Neutrophil (primary cell): ENCODE data around the gene CCNI2.

Source experiments
- H3K27ac ChIP-seq: fragments of 200-600 bp; sonication (generic); 2 replicates; pipeline ENCODE4 v1.5.1; 2016; ENCODE audit warnings: mild to moderate bottlenecking, moderate library complexity
- H3K27me3 ChIP-seq: fragments of 200-600 bp; sonication (generic); 2 replicates; pipeline ENCODE4 v1.6.0; 2016; ENCODE audit warnings: mild to moderate bottlenecking
- H3K36me3 ChIP-seq: fragments of 200-600 bp; sonication (generic); 2 replicates; pipeline ENCODE4 v1.5.1; 2017
- H3K4me1 ChIP-seq, 2 experiments: fragments of 200-600 bp in 1 of 2; sonication (generic) in 1 of 2; 1 replicate in 1 of 2; 2 replicates in 1 of 2; pipeline versions ENCODE4 v1.5.1 to v1.6.1; 2013 to 2016; ENCODE audit warnings: low read depth in 1 of 2, low read length in 1 of 2, mild to moderate bottlenecking in 1 of 2, moderate library complexity in 1 of 2; ENCODE audit not compliant: control insufficient read depth in 1 of 2, insufficient read depth in 1 of 2
- H3K4me3 ChIP-seq, 2 experiments: fragments of 200-600 bp in 1 of 2; sonication (generic) in 1 of 2; 1 replicate in 1 of 2; 2 replicates in 1 of 2; pipeline ENCODE4 v1.5.1; 2013 to 2016; ENCODE audit warnings: low read depth in 1 of 2, low read length in 1 of 2, mild to moderate bottlenecking in 1 of 2, moderate library complexity in 1 of 2
- H3K9me3 ChIP-seq: fragments of 200-600 bp; sonication (generic); 2 replicates; pipeline ENCODE4 v1.5.1; 2016
- TF ChIP-seq, protein P1 (sequence below): fragments of 200-600 bp; sonication (generic); IDR thresholded peaks from 2 replicates; pipeline ENCODE4 v1.5.1; 2016; ENCODE audit warnings: antibody characterized with exemption

CCNI2 gene

DNA sequence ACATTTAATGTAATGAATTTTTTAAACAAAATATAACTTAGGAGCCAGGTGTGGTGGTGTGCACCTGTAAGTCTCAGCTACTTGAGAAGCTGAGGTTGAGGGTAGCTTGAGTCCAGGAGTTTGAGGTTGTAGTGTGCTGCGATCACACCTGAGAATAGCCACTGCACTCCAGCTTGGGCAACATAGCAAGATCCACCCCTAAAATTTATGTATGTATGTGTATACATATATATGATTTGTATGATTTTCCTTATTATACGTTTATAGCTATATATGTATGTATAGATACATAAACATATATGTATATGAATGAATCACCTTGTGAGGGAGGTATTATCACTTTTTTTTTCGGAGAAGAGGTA is 653 bp upstream of the CCNI2 start:
- Histone ChIP-seq H3K27ac (no peak overlapping the region), H3K27me3 (peaks cover 100% of the 10 kb centered on the region), H3K4me1 (peaks cover 3 to 7% of the 10 kb centered on the region in 2 experiments), H3K36me3 (no peaks in the 10 kb centered on the region), H3K4me3 (no peak overlapping the region), H3K9me3 (no peaks in the 10 kb centered on the region)
- TF ChIP-seq, protein P1, sequence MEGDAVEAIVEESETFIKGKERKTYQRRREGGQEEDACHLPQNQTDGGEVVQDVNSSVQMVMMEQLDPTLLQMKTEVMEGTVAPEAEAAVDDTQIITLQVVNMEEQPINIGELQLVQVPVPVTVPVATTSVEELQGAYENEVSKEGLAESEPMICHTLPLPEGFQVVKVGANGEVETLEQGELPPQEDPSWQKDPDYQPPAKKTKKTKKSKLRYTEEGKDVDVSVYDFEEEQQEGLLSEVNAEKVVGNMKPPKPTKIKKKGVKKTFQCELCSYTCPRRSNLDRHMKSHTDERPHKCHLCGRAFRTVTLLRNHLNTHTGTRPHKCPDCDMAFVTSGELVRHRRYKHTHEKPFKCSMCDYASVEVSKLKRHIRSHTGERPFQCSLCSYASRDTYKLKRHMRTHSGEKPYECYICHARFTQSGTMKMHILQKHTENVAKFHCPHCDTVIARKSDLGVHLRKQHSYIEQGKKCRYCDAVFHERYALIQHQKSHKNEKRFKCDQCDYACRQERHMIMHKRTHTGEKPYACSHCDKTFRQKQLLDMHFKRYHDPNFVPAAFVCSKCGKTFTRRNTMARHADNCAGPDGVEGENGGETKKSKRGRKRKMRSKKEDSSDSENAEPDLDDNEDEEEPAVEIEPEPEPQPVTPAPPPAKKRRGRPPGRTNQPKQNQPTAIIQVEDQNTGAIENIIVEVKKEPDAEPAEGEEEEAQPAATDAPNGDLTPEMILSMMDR = no peak

DNA sequence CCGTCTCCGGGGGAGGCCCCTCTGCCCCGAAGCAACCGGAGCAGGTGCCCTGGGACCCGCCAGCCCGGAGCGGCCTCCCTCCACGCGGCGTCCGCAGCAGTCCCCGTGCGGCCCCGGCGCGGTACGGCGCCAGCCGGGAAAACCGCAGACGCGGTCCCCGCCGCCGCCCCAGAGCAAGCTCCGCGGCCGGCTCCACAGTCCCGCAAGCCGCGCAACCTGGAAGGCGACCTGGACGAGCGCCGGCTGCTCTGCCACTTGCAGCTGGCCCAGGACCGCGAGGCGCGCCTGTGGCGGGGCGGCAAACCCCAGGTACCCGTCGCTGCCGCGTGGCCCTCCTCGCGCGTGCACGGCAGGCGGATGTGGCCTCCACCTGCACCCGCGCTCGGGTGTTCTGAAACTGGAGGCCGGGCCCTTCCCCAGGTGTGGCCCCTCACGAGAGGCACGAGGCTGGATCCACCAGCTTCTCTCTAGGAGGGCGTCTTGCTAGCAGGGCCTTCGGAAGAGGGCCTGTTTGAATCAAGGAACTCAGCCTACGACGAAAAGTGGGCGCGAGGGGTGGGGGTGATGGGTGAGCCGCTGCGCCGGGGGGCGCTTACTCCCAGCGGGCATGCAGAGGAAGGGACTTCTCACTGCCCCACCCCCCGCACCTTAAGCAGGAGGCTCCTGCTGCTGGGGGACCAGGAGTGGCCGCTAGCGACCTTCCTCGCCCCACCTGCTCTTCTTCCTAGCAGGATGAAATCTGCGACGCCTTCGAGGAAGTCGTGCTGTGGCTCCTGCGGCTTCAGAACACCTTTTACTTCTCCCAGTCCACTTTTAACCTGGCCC is 602 bp downstream of the CCNI2 start:
- H3K27ac ChIP-seq = no peak overlapping the region
- peaks cover 99% of the 10 kb centered on the region for H3K27me3 ChIP-seq
- no peaks in the 10 kb centered on the region for H3K36me3 ChIP-seq
- no peak overlapping the region for H3K4me3 ChIP-seq
- peaks cover 3 to 7% of the 10 kb centered on the region in 2 experiments for H3K4me1 ChIP-seq
- TF ChIP-seq, protein P1 = no peak
- H3K9me3 ChIP-seq = no peaks in the 10 kb centered on the region

DNA sequence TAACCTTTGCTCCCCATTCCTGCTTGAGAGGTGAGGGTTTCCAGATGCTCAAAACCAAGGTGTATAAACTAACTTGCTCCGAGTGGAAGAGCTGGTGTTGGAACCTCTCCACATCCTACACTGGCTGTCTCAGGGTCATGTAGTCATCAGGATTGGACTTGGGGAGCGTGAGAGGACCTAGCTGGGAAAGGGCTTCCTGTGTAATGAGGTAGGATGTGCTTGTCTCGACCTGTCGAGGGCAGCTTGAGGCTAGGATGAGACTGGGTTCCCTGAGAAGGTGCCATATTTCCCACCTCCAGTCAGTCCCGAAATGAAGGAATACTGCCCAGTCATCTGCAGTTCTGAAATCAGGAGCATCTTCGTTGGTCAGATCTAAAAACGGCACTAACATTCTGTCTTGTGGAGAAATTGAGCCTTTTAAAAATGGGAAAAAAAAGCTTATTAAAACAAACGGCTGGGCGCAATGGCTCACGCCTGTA is 1.3 kb downstream of the CCNI2 start:
- Histone ChIP-seq H3K9me3 (no peaks in the 10 kb centered on the region), H3K36me3 (no peaks in the 10 kb centered on the region), H3K27ac (no peak overlapping the region), H3K4me3 (no peak overlapping the region), H3K27me3 (peaks cover 98% of the 10 kb centered on the region), H3K4me1 (peaks cover 3 to 7% of the 10 kb centered on the region in 2 experiments)
- TF ChIP-seq, protein P1 = no peak

DNA sequence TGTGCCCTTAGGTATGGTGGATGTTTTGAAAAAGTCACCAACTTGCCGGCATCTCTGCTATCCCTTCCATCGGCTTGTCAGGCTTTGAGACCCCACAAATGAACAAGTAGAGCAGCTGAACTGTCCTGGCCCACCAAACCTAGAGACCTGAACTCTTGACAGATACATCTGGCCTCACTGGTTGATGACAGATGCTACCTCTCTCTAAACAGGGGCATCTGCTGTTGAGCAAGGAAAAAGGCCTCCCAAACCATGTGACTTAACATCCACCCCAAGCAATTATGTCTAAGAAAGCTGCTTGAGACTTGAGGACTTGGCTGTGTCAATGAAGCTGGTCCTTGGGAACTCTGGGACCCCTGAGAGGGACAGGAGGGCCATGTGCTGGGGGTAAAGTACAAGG is 2.3 kb downstream of the CCNI2 start:
- no peaks in the 10 kb centered on the region for H3K36me3 ChIP-seq
- H3K27ac ChIP-seq = no peak overlapping the region
- peaks cover 92% of the 10 kb centered on the region for H3K27me3 ChIP-seq
- H3K4me1 ChIP-seq = peaks cover 3 to 7% of the 10 kb centered on the region in 2 experiments
- H3K9me3 ChIP-seq = no peaks in the 10 kb centered on the region
- TF ChIP-seq, protein P1 = no peak
- no peak overlapping the region for H3K4me3 ChIP-seq

DNA sequence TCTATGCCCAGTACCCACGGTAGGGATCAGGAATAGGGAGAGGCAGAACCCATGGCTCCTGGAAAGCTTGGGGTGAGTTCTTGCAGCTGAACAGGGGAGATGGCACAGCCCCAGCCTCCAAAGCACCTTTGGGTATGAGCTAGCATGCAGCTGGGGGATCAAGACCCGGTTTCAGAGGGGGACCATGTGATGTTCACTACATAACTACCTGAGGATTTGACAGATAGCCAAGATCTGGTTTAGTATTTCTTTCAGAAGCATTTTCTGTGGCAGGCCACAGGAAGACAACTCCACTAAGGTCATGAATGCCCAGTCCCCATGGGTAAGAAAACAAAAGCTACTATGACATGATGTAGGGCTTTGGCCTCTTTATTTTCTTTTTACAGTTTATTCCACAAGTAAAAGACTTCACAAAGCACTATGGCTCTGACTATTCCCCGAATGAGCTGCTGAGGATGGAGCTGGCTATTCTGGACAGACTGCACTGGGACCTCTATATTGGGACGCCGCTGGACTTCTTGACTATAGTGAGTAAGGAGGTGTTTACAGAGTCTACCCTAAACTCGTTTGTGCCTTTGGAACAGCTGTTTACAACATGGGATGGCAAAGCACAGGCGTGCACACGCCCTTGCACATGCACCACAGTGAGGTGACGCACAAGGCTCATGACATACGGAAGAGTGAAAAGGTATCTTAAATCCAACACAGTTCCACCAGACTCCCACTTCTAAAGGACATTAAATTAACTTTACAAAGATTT is 3.4 kb downstream of the CCNI2 start:
- Histone ChIP-seq H3K9me3 (no peaks in the 10 kb centered on the region), H3K4me1 (peaks cover 3 to 7% of the 10 kb centered on the region in 2 experiments), H3K27me3 (peaks cover 92% of the 10 kb centered on the region), H3K27ac (no peak overlapping the region), H3K4me3 (no peak overlapping the region), H3K36me3 (no peaks in the 10 kb centered on the region)
- TF ChIP-seq, protein P1 = no peak
